ENCODE data around the gene STAB2.

- no peak for TF ChIP-seq CTCF (conservative IDR thresholded peaks at IDR 0.05; ENCODE audit: low read depth, low read length)
- TF ChIP-seq POLR2A (IDR thresholded peaks at IDR 0.05; ENCODE audit: low read depth, low read length) = no peak
- TF ChIP-seq FOS (IDR thresholded peaks at IDR 0.05; ENCODE audit: low read depth, low read length) = no peak
- no peak for TF ChIP-seq RCOR1 (IDR thresholded peaks at IDR 0.05; ENCODE audit: insufficient replicate concordance, low read length)
- no peak for TF ChIP-seq RAD21 (IDR thresholded peaks at IDR 0.05; ENCODE audit: low read length)
- TF ChIP-seq SMC3 (IDR thresholded peaks at IDR 0.05; ENCODE audit: low read depth, low read length) = no peak
- no peak for TF ChIP-seq ELK1 (IDR thresholded peaks at IDR 0.05; ENCODE audit: borderline replicate concordance, low read depth, low read length)
- no peak for TF ChIP-seq MAZ (IDR thresholded peaks at IDR 0.05; ENCODE audit: borderline replicate concordance, low read depth, low read length)
- no peak for TF ChIP-seq MXI1 (IDR thresholded peaks at IDR 0.05; ENCODE audit: borderline replicate concordance, low read depth, low read length)
- TF ChIP-seq BHLHE40 (IDR thresholded peaks at IDR 0.05; ENCODE audit: low read depth, low read length) = no peak
- TF ChIP-seq USF2 (IDR thresholded peaks at IDR 0.05; ENCODE audit: low read depth, low read length) = no peak
Measured at GRCh38 chr12:103590271-103590670, 3.2 kb downstream of the STAB2 start.
